Stimulated activated CD4-positive, alpha-beta T cell treated with anti-CD3 and anti-CD28 coated beads, TNF-alpha, amount 100 ng/mL, for 4 hours (primary cell): Measurements from ENCODE around the gene MED15.
A peak's percentile ranks its signal among the peaks of the same experiment; 100 is the strongest.
"Not testable (repeated sequence)": the region's sequence is repeated elsewhere in the genome, so short reads cannot be mapped to it uniquely, and the experiment has no call there.

Source experiments
- DNase-seq, 3 experiments: peaks; one replicate each; pipeline ENCODE4 v3.0.0-alpha.2; 2020; ENCODE audit warnings: low read depth in 3 of 3

Gene MED15

DNA sequence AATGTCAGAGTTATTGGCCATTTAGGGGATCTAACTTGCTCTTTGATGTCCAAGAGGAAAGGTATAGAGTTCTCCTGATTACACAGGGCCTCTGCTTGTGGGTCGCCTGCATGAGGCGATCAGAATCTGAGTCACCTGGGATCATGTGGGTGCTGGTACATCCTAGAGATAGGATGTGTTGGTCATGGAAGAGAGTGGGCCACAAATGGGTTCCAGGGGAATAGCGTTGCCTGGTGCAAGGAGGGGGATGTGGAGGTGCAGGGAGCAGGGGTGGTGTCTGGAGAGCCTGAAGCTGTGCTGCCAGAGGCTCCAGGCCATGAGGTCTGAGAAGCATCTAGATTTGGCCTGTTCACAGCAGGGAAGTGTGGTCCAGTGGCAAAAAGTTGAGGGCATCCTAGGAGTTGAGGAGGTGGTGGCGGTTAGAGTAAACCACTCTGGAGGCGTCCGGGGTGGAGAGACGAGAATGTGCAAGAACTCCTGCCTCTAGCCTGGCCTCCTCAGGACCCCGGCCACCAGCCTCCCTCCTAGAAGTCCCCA lies 92.8 kb downstream of the MED15 start:
- no peak for DNase-seq

DNA sequence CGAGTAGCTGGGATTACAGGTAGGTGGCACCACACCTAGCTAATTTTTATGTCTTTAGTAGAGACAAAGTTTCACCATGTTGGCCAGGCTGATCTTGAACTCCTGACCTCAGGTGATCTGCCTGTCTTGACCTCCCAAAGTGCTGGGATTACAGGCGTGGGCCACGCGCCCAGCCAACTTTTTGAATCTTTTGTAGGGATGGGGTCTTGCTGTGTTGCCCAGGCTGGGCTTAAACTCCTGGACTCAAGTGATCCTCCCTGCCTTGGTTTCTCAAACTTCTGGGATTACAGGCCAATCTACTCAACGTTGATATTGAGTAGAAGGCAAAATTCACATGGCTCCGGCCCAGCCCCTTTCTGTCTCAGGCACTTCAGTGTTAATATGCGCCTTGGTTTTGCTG lies 93.9 kb downstream of the MED15 start:
- DNase-seq, result no peak

DNA sequence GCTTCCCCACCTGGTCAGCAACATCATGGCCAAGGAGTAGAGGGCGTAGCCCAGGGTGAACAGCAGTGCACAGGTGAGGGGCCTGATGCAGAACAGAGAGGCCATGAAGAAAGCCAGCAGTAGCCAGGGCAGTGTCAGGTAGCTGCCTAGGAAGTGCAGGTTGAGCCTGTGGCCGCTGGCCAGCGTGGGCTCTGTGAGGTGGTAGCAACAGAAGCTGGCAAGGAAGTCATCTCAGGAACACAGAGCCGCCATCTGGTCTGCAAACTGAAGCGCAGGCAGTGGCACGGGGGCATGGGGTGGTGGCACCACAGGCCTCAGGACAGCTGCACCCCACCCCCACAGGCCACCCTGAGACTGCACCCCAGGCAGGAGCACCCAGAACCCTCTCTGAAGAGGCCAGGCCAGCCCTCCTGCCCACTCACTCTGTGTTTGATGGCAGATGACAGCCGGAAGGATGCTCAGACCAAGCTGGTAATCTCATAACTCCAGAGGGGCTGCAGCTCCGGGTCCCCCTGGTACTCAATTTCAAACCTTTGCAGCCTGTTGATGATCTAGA lies 95.3 kb downstream of the MED15 start:
- DNase-seq, result no peak

DNA sequence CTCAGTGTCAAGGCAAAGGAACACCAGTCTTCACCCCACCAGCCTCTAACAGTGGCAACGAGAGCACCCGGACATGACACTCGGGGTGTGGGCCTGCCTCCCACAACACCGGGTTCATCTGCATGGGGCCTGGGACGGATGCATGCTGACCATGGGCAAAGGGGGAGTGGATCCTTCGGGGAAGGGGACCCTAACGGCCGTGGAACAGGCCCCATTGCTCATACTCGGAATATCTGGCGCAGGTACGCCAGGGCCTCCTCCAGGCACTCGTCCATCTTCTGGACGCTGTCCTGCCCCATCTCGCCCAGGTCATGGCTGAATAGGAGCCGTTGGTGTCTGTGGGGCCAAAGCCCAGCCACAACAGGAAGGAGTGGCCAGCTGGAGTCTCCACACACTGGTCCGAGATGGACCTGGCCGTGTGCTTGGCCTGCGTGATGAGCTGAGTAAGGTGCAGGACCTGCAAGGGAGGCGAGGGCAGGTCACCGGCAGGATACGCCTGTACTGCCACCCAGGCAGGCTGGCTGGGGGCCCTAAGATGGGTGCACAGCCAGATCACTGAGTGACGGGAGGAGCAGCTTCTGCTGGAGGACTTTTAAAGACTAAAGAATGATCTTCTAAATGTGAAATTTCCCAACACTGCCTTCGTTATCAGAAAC lies 96.8 kb downstream of the MED15 start:
- DNase-seq, result no peak

DNA sequence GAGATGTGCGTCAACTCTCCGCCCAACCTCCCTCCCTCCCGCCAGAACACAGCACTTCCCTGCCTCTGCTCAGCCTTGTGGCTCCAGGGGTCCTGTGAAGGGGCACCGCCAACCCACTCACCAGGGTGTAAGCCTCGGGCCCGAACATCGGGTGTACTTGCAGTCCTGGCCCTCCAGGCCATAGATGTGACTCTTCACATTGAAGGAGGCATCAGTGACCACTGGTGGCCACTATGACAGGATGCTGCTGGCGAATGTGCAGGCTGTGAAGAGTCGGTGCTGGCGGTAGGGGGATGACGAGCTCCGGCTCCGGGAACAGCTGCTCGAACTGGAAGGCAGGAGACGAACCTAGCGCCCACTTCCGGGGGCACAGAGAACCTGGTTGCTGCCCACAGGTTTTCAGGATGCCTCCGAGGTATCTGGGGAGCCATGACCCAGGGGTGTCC lies 97.4 kb downstream of the MED15 start:
- no peak for DNase-seq

DNA sequence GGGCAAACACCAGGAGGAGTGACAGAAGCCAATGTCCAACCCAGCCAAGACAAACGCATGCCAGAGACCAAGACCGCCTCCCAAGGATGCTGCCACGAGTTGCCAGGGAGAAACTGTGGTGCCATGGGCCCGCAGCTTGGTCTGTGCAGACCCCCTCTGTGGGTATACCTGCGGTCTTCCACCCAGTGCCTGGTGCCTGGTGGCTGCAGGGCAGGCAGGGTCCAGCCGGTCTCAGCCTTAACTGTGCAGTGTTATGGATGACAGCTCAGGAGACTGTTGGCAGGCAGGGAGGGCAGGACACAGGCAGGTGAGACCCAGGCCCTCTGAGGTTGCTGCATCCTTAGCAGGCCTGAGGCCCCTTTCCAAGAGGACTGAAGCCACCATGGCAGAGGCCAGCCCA lies 97.9 kb downstream of the MED15 start:
- DNase-seq, result no peak

DNA sequence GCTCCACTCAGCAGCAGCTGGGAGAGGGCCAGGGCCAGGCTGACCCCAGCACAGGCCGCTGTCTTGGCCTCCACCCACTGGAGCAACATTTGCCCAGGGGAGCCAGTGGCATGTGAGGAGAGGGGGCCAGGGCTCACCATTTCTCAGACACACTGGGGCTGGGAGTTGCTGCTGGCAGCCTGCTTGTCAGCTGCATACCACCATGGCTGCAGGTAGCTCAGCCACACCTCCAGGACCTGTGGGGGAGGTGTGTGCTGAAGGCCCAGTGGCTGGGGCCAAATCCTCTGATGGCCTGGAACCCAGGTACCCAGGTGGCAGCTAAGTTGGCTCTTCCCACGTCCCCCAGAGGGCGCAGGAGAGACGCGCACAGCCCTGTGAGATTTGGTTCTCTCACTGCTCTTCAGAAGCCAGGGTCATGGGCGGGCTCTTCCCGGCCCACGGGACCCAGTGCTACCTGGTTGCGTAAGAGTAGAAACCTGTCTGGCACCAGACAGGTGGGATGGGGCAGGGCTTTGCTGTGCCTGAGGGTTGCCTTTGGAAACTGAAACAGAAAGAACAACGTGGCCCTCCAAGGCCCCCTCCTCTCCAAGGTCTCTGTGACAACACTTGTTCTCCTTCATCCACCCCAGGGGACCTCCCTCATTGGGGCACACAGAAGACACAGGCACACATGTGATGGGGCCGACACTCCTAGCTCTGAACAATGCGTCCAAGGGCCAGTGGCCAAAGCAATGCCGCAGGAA lies 98.8 kb downstream of the MED15 start:
- DNase-seq, result peak; percentile 38 to 53 (median 46)

DNA sequence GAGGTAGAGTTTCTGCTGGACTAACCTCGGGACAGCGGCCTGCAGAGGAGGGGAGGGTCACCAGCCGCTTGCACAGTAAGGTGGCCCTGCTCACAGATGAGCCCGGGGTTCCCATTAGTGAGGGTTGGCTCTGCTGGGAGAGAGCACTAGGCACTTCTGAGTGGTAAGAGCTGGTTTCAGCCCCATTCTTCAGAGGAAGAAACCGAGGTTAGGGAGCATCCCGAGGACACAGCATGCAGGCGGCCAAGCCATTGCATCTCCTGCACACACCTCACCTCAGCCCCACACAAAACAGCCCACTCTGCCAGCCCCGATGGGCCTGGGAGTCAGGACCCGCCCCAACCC lies 99.3 kb downstream of the MED15 start:
- no peak for DNase-seq

DNA sequence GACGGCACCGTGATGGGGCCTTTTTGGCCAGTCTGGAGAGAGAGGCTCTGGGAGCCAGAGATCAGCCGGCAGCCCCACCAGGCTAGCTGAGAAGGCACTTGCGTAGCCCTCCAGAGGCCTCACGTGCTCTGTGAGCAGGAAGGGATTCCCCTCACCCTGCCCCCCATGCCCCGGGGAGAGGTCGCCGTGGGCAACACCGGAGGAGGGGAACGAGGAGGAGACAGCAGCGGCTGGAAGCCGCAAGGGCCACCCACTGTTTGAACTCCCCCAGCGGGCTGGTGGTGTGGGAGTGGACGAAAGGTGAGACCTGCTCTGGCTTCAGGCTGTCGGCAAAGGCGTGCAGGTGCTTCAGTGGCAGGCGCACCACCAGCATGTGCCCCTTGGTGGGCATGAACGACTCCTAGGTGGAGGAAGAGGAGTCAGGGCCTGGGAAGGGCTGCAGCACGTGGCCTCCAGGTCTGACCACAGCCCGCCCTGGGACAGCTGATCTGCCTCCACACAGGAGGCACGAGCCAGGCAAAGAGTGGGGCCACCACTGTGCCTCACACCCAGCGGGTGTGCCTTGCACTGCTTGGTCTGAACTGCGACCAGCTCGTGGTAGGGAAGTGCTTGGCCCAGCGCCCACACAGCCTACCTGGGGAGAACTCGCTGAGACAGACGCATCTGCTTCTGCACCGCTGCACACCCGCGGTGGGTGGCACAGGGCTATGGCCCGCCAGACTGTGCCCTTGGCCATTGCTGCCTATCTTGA lies 99.9 kb downstream of the MED15 start:
- no peak for DNase-seq

DNA sequence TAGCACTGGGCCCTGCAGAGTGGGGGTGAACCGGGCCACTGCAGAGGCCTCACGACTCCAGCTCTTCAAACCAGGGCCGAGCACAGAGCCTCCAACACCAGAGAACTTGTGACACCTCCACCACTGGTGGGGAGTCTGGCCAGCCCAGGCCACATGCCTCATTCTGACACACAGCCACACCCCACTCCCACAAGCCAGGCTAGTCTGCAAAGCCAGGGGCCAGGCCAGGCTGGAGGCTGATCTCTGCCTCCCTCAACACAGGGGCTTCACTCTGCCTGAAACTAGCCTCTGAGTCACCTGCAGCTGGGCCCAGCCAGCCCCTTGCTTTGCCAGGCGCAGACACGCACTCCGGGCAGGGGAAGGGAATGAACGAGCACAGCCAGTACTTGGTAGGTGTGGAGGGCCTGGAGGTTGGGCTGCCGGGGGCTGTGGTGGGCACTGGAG lies 102.9 kb downstream of the MED15 start:
- no peak for DNase-seq

DNA sequence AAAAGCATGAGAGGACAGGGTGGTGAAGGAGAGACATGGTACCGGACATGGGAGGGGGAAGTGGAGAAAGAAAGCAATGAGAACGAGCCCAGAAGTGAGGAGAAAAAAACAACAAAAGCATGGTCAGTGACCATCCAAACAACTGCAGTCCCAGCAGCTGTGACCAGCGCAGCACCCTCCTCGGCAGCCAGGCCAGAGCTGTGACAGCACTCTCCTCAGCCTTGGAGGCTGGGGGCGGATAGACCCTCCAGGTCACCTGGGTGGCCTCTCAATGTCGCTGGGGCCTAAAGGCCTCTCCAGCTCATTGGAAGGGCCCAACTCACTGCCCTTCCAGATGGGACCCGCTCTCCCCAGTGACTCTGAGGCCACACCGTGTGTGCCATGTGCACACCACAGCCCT lies 103.3 kb downstream of the MED15 start:
- DNase-seq, result no peak

DNA sequence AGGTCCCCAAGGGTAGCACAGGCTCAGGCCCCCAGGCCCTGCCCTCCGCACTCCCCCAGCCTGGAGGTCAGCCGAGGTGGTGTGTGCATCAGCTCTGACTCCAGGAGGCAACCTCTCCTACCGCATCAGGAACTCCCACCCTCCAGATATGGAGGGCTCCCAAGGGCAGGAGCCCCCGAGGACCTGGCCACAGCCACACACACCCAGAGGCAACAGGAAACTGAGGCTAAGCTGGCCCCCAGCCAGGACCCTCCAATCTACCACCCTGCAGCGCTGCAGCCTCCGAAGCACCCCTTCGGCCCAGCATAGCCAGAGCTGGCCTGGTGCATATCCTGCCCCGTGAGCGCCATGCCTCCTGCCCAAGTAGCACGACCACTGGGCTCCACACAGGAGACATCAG lies 104.0 kb downstream of the MED15 start:
- no peak for DNase-seq

DNA sequence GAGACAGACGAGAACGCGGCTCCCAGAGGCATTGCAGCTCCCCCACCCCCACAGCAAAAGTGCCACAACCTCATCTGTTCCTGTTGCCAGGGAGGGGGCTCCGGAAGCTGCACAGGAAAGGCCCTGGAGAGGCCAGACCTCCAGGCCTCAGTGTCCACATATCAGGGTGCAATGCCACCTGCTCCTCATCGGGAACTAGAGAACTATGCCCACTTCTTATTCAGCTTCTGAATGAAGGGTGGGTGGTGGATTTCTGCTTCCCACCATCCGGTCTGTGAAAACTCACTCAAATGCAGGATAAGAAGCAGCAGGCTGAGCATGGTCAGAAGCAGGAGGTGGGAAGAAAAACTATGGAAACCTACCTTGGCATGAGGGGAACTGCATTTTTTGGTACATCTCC lies 105.9 kb downstream of the MED15 start:
- no peak for DNase-seq

DNA sequence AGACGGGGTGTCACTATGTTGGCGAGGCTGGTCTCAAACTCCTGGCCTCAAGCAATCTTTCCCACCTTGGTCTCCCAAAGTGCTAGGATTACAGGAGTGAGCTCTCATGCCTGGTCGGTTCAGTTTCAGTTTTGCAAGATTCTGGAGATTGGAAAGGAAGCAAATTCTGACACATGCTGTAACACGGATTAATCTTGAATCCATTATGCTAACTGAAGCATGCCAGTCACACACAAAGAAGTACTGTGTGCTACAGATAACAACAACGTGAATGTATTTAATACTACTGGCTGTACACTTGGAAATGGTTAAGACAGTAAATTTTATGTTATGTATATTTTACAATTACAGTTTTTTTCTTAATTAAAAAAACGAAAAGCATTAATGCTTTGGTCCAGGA lies 107.6 kb downstream of the MED15 start:
- no peak for DNase-seq

DNA sequence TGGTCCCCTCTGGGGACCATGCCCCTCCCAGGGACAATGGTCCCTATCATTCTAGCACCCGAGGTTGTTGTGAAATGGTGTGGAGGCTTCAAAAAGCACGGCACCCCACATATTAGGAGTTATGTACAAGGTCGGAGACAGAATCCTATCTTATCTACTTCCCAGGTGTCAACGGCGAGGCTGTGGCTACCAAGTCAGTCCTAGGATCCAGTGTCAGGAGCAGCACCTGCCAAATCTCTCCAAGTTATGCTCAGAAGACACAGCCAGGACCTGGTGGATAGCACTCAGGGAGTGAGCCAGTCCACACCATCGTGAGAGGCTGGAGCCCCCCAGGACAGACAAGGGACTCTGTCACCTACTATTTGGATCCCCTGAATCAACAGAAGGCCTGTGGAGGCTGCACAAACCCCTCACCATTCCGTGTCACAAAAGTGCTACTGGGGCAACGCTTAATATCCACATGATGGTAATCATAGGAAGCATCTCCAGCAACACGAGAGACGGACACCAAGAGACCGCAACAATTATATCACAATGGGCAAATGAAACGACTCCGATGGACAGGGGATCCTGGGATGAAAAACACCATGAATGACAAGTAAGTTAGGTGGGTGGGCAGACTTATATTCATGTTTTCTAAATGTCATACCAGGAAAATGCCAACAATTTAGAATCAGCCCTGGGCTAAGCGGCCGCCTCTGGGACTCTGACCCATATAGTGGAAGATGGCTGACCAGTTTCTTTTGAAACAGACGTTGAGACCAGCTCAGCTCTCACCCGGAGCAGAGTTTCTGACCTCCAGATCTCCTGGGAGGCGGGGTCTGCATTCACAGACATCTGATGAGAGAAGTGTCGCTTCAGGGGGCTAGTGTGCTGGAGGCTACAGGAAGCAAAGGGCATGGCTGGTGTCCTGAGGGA lies 108.4 kb downstream of the MED15 start:
- no peak for DNase-seq

DNA sequence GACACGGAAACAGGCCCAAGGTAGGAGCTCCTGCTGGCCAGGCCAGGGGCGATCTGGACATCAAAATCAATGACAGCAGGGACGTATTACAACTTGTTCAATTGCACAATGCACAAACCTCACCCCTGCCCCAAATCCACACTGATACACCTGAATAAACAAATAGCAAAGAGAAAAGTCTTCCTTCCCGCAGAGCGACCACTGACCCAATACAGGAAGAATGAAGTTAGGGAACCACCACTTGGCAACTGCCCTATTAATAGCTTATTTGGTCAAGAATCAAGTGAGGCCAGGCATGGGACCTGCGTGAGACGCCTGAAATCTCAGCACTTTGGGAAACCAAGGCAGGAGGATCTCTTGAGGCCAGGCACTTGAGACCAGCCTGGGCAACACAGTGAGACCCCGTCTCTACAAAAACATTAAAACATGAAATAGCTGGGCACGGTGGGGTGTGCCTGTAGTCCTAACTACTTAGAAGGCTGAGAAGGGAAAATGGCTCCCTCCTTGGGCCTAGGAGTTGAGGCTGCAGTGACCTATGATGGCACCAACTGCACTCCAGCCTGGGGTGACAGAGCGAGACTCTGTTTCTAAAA lies 109.1 kb downstream of the MED15 start:
- no peak for DNase-seq

DNA sequence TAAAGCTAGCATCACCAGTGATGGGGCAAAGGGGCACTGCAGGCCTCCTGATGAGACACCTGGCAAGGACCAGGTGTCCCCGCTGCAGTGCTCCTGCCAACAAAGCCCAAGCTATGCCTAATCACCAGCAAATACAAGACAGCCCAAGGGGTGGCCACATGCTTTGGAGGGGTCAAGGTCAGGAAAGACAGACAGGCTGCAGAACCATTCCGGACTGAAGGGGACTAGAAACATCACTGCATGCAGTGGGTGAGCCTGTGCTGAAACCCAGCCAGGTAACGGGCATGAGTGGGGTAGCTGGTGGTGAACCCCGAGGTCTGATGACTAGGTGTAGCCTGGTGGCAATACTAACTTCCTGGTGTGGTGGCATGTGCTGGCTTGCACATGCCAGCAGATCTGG lies 111.1 kb downstream of the MED15 start:
- DNase-seq, result no peak

DNA sequence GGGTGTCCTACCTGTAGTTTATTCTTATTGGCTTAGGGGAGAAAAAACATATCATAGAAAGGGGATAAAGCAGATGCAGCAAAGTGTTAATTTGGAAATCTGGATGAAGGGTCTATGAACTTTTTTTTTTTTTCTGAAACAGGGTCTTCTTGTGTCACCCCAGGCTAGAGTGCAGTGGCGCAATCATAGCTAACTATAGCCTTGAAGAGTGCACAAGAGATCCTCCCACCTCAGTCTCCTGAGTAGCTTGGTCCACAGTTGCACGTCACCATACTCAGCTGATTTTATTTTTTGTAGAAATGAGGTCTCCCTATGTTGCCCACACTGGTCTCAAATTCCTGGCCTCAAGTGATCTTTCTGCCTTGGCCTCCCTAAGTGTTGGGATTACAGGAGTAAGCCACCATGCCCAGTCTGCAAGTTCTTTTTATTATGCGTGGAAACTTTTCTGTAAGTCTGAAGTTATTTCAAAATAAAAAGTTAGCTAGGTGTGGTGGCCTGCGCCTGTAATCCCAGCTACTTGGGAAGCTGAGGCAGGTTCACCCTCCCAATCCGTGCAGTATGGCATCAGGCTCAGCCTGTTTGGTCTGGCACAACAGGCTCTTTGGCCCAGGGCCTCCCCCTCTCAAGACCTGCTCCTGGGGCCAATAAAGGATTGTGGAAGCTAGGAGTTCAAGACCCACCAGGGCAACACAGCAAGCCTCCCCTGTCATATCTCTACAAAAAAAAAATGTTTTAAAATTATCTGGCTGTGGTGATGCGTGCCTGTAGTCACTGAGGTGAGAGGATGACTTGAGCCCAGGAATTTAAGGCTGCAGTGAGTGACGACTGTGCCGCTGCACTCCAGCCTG lies 111.9 kb downstream of the MED15 start:
- no peak for DNase-seq

DNA sequence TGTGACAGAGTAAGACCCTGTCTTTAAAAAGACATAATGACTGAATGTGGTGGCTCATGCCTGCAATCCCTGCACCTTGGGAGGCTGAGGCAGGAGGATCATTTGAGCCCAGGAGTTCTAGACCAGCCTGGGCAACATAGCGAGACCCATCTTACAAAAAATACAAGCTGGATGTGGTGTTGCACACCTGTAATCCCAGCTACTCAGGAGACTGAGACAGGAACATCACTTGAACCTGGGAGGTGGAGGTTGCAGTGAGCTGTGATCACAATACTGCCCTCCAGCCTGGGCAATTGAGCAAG lies 112.4 kb downstream of the MED15 start:
- not testable (repeated sequence) for DNase-seq

DNA sequence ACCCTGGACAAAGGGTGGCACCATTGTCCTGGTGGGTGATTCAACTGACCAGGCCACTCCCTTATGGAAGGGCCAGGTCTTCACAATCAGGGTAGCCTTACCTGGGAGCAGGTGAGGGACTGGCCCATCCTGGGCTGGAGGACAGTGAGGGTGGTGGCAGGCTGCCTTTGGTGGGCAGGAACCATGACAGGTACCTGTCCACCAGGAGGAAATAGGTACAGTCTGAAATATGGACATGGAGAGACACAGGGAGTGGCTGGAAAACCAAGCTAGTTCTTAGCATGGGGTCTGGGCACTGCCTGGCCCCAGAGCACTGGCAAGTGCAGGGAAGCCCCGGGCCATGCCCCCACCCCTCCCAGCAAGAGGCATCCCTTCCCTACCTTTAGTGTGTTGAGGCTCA lies 113.8 kb downstream of the MED15 start:
- no peak for DNase-seq
